WERI-Rb-1 (cell line): ENCODE results near the gene CYP1B1.
"Not testable (repeated sequence)": the region's sequence is repeated elsewhere in the genome, so short reads cannot be mapped to it uniquely, and the experiment has no call there.

ENCODE experiments used
- DNase-seq: peaks from one replicate; pipeline ENCODE4 v3.0.0-alpha.2; 2020
- H3K27ac ChIP-seq: fragments of 250-450 bp; sonication (Bioruptor Pico); 2 replicates; pipeline ENCODE4 v1.5.1; 2020; ENCODE audit warnings: mild to moderate bottlenecking, moderate library complexity
- H3K27me3 ChIP-seq: fragments of 250-450 bp; sonication (Bioruptor Pico); 2 replicates; pipeline ENCODE4 v1.5.1; 2021; ENCODE audit warnings: mild to moderate bottlenecking, low read depth, moderate library complexity; ENCODE audit not compliant: insufficient read depth, severe bottlenecking
- H3K36me3 ChIP-seq: fragments of 250-450 bp; sonication (Bioruptor Pico); 2 replicates; pipeline ENCODE4 v1.5.1; 2020; ENCODE audit warnings: mild to moderate bottlenecking, moderate library complexity
- H3K4me3 ChIP-seq: 2 replicates; pipeline ENCODE4 v1.5.1; 2011; ENCODE audit warnings: low read depth, mild to moderate bottlenecking, control low read depth, low read length
- H3K9me3 ChIP-seq: fragments of 250-450 bp; sonication (Bioruptor Pico); 2 replicates; pipeline ENCODE4 v1.5.1; 2021; ENCODE audit warnings: mild to moderate bottlenecking, moderate library complexity; ENCODE audit not compliant: severe bottlenecking
- TF ChIP-seq, protein P1 (sequence below): IDR thresholded peaks from 2 replicates; pipeline ENCODE4 v1.5.1; 2011; ENCODE audit warnings: low read depth, mild to moderate bottlenecking, control low read depth, inconsistent platforms, low read length

The CYP1B1 gene

DNA sequence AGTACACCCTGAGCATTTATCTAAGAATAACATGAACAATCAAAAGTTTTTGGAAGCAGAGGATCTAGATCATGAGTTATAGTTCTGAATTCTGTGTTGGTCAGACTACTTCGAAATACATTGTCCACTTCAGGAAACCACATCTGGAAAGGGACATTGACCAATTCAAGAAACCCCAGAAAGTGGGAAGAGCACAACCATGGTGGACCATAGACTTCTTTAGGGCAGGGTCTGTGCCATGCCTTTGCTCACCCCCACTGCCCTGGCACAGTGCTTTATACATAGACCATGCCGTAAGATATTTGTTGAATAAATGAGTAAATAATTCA lies 44.3 kb upstream of the CYP1B1 start:
- H3K27ac ChIP-seq = no peak overlapping the region
- H3K36me3 ChIP-seq = no peaks in the 10 kb centered on the region
- no peaks in the 10 kb centered on the region for H3K9me3 ChIP-seq
- TF ChIP-seq, protein P1, sequence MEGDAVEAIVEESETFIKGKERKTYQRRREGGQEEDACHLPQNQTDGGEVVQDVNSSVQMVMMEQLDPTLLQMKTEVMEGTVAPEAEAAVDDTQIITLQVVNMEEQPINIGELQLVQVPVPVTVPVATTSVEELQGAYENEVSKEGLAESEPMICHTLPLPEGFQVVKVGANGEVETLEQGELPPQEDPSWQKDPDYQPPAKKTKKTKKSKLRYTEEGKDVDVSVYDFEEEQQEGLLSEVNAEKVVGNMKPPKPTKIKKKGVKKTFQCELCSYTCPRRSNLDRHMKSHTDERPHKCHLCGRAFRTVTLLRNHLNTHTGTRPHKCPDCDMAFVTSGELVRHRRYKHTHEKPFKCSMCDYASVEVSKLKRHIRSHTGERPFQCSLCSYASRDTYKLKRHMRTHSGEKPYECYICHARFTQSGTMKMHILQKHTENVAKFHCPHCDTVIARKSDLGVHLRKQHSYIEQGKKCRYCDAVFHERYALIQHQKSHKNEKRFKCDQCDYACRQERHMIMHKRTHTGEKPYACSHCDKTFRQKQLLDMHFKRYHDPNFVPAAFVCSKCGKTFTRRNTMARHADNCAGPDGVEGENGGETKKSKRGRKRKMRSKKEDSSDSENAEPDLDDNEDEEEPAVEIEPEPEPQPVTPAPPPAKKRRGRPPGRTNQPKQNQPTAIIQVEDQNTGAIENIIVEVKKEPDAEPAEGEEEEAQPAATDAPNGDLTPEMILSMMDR = no peak
- no peak overlapping the region for H3K4me3 ChIP-seq
- no peaks in the 10 kb centered on the region for H3K27me3 ChIP-seq
- no peak for DNase-seq

DNA sequence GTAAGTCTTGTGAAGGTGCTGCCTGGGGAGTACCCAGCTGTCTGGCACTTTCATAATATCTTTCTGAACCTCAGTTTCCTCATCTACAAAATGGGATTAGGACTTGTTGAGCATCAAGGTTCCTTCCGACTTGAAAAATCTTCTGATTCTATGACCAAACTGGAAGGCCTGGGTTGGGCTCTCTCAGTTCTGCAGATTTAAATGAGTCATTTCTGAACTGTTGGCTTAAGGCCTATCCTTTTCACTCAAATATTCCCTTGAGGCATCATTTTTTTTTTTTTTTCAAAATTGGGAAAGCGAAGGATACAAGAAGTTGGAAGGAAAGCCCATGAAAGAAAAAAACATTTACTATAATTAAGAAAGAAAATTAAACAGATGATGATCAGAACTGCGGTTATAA lies 40.8 kb upstream of the CYP1B1 start:
- no peak overlapping the region for H3K27ac ChIP-seq
- H3K4me3 ChIP-seq = no peak overlapping the region
- DNase-seq = no peak
- H3K9me3 ChIP-seq = peaks cover 3% of the 10 kb centered on the region
- TF ChIP-seq, protein P1 = no peak
- no peaks in the 10 kb centered on the region for H3K36me3 ChIP-seq
- H3K27me3 ChIP-seq = no peaks in the 10 kb centered on the region

DNA sequence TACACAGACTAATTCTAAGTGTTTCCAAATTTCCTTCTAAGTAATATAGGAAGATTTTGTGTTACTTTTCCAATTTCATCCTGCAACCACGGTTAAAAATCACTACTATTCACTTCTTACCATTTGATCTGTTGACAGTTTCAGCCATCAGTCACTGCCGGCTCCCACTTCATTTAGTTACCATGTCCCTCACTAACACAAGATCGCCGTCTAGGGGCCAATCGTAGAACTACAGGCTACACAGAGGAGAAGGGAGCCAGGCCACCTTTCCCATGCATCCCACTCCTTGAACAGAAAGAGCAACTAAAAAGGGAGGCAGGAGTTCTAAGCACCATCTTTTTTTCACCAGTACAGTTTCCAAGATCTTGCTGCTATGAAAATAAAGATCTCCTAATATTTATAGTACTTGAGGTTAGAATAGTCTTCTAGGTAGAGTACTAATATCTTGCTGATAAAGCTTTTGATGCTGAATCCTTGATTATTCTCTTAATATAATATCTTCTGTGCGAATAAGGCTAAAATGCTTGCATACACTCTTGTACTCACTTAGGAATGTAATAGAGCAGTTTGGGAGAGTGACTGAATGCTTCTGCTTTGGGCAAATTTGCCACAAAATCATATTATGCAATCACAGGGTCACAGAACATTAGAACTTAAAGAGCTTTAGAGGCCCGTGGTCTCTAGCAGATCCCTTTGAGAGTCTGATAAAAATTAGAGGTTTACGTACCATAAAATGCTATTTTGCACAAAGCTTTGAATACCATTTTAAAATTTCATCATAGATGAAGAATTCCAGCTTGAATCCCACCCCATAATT lies 39.5 kb upstream of the CYP1B1 start:
- H3K36me3 ChIP-seq = no peaks in the 10 kb centered on the region
- peak overlapping the region; percentile 9; the same call in 1 of the 2 replicates for H3K27ac ChIP-seq
- H3K27me3 ChIP-seq = no peaks in the 10 kb centered on the region
- peak; percentile 94 for DNase-seq
- H3K9me3 ChIP-seq = peaks cover 3% of the 10 kb centered on the region
- no peak overlapping the region for H3K4me3 ChIP-seq
- TF ChIP-seq, protein P1 = peak; percentile 98

DNA sequence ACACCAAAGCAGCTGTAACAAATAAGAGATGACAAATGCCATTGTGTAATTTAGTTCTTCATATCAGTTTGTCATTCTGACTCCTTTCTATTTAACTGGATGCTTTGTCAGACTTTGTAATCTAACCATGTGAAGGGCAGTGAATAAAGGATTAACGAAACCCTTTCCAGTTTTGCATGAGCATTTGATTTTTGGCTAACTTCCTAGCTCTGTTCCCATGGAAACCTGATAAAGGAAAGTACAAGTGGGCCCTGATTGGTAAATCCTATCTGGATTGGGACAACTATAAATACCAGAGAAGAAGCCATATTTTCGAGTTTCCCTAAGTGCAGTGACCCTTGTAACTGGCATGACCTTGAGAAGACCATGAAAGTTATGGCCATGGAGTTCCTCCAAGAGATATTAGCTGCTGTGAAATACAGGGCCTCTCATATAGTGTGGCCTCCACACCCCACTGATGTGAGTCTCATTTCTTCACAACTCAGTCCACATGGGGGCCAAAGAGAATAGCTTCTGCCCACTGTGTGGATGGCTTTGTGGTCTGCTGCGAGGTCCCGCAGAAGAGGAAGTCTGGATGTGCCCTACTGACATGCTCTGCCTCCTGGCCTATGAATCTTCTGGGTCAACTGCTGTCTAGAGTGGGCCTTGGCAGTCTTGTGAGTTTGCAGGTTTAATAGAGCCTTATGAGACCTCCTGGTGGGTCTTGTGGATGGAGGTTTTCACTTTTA lies 38.2 kb upstream of the CYP1B1 start:
- DNase-seq = no peak
- no peak overlapping the region for H3K4me3 ChIP-seq
- no peak overlapping the region for H3K27ac ChIP-seq
- no peaks in the 10 kb centered on the region for H3K36me3 ChIP-seq
- peaks cover 3% of the 10 kb centered on the region for H3K9me3 ChIP-seq
- TF ChIP-seq, protein P1 = no peak
- no peaks in the 10 kb centered on the region for H3K27me3 ChIP-seq

DNA sequence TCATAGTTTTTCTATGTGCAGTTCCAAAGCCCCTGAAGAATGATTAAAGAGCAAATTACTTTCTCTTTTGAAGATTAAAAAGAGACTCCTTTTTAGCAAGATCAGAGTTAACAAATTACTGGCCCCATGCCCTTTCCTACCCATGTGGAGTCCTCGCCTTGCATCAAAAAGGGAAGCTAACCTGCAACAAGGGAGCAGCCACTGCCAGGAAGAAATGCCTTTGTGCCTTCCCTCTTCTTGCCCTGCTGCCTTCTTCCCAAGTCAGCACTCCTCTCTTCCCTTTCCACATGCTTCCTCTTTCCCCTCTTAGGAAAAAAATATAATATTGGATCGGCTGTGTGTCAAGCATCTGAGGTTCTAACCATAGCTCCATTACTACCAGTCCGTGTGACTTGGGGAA lies 37.1 kb upstream of the CYP1B1 start:
- Histone ChIP-seq H3K27me3 (no peaks in the 10 kb centered on the region), H3K4me3 (no peak overlapping the region), H3K36me3 (no peaks in the 10 kb centered on the region), H3K27ac (no peak overlapping the region), H3K9me3 (peaks cover 3% of the 10 kb centered on the region)
- DNase-seq = no peak
- TF ChIP-seq, protein P1 = no peak

DNA sequence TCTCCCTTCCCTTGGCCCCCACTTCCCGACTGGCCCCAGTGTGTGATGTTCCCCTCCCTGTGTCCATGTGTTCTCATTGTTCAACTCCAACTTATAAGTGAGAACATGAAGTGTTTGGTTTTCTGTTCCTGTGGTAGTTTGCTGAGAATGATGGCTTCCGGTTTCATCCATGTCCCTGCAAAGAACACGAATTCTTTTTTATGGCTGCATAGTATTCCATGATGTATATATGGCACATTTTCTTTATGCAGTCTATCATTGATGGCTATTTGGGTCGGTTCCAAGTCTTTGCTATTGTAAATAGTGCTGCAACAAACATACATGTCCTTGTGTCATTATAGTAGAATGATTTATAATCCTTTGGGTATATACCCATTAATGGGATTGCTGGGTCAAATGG lies 35.4 kb upstream of the CYP1B1 start:
- H3K36me3 ChIP-seq, H3K27ac ChIP-seq, H3K9me3 ChIP-seq, DNase-seq, H3K4me3 ChIP-seq, H3K27me3 ChIP-seq: not testable (repeated sequence)
